Sciatic nerve (tissue), 2 donors: ENCODE measurements around the gene ANKRD40CL. TPM values are rescaled to one million over a fixed set of nuclear protein-coding genes. Genes with fewer than 3 reads are reported as not detected.

Experiments
- ATAC-seq: fragments of 200-7000 bp; cut with Tn5 transposase; one replicate; pipeline ENCODE4 v1.9.1; 2020; ENCODE audit warnings: mild to moderate bottlenecking, moderate library complexity
- DNase-seq: peaks from one replicate; pipeline ENCODE4 v3.0.0-alpha.2; 2020; ENCODE audit warnings: low spot score
- intact Hi-C: fragments of 100-400 bp; cut with DNase I; formaldehyde crosslinking; loops from one replicate; pipeline ENCODE4 v1.14.2; 2022
- total RNA-seq: library from RNA; stranded (reverse); fragmentation: NEBNext Ultra II Directional; extraction: Animal tissue kit (Norgen Biotek cat#: 25700); gene quantifications from one replicate; pipeline ENCODE4 v1.2.1, GENCODE V29; 2021
- donor health status: DM: no; HTN: no; CAD: no.
- donor health status: DM: no; HTN: no; CAD: no.

ANKRD40CL gene
- total RNA-seq, 1 donor from 2014 or later: not detected

GRCh38 chr17:50766222-50767023, 895 bp downstream of the ANKRD40CL start:
- intact Hi-C loops: no loop called here
- ATAC-seq: no peak
- DNase-seq: no peak

GRCh38 chr17:50765454-50766221, 1.7 kb downstream of the ANKRD40CL start:
- DNase-seq: no peak

GRCh38 chr17:50764734-50765149, 2.6 kb downstream of the ANKRD40CL start:
- intact Hi-C loops: no loop called here
- DNase-seq (no peak), ATAC-seq (no peak)

More at GRCh38 chr17:50765454-50766221, 1.7 kb downstream of the ANKRD40CL start:
- intact Hi-C loops: no loop called here
- peak; percentile 55 for ATAC-seq

GRCh38 chr17:50763716-50764475, 3.4 kb downstream of the ANKRD40CL start:
- DNase-seq (no peak), ATAC-seq (no peak)
- intact Hi-C loops: no loop called here

- DNase-seq (no peak), ATAC-seq (no peak)
- intact Hi-C loops: no loop called here
Observed at GRCh38 chr17:50762177-50762576, 5.1 kb downstream of the ANKRD40CL start.

- ATAC-seq: no peak
- intact Hi-C loops: no loop called here
- DNase-seq: no peak
Observed at GRCh38 chr17:50758989-50759544, 8.3 kb downstream of the ANKRD40CL start.

GRCh38 chr17:50758524-50758923, 8.8 kb downstream of the ANKRD40CL start:
- no peak for ATAC-seq
- no peak for DNase-seq
- intact Hi-C loops: no loop called here

- intact Hi-C loops: no loop called here
- ATAC-seq (no peak), DNase-seq (no peak)
Observed at GRCh38 chr17:50754521-50754920, 12.8 kb downstream of the ANKRD40CL start.

- intact Hi-C loops: no loop called here
- ATAC-seq (no peak), DNase-seq (no peak)
Observed at GRCh38 chr17:50749245-50749644, 18.1 kb downstream of the ANKRD40CL start.

GRCh38 chr17:50745631-50746030, 21.7 kb downstream of the ANKRD40CL start:
- no peak for DNase-seq
- intact Hi-C loops: no loop called here
- ATAC-seq: no peak

GRCh38 chr17:50739098-50739497, 28.2 kb downstream of the ANKRD40CL start:
- intact Hi-C loops: no loop called here
- DNase-seq (no peak), ATAC-seq (no peak)

- intact Hi-C loops: no loop called here
- no peak for DNase-seq
- ATAC-seq: no peak
Observed at GRCh38 chr17:50737118-50737698, 30.1 kb downstream of the ANKRD40CL start.

GRCh38 chr17:50735287-50735686, 32.0 kb downstream of the ANKRD40CL start:
- intact Hi-C loops: no loop called here
- ATAC-seq (no peak), DNase-seq (no peak)

GRCh38 chr17:50731575-50732460, 35.5 kb downstream of the ANKRD40CL start:
- DNase-seq (no peak), ATAC-seq (no peak)
- intact Hi-C loops: no loop called here

GRCh38 chr17:50728881-50729765, 38.2 kb downstream of the ANKRD40CL start:
- intact Hi-C loops: no loop called here
- ATAC-seq: no peak
- no peak for DNase-seq

- intact Hi-C loops: no loop called here
- ATAC-seq: no peak
- no peak for DNase-seq
Observed at GRCh38 chr17:50728112-50728429, 39.2 kb downstream of the ANKRD40CL start.
